RCC 7860 (cell line): Measurements from ENCODE around the gene GPR63.

Source experiments
- DNase-seq: peaks from one replicate; pipeline ENCODE4 v3.0.0-alpha.2; 2015; ENCODE audit warnings: low spot score
- FAIRE-seq: peaks from 2 replicates; lab custom pipeline; 2012; peaks lifted over from hg19 to GRCh38; lab: Jason Lieb, UNC

The GPR63 gene

DNA sequence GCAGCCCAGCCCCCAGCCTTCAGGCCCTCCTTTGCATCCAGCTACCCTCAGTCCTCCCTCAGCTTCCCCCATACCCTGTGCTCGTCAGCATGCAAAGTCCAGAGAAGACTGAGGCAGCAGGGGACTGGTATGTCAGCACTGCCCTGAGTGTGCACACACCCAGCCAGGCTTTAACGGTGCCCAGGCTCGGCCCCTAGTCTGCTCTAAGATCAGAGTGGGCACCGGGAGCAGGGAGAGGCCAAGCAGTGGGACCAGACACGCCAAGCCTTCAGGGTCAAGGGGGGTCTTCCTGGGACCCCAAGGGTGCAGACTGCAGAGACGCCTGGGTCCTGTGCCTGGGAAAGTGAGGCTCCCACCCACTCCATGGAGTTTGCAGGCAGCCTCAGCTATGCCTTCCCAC is 74.7 kb downstream of the GPR63 start:
- no peak for DNase-seq
- FAIRE-seq, result no peak

DNA sequence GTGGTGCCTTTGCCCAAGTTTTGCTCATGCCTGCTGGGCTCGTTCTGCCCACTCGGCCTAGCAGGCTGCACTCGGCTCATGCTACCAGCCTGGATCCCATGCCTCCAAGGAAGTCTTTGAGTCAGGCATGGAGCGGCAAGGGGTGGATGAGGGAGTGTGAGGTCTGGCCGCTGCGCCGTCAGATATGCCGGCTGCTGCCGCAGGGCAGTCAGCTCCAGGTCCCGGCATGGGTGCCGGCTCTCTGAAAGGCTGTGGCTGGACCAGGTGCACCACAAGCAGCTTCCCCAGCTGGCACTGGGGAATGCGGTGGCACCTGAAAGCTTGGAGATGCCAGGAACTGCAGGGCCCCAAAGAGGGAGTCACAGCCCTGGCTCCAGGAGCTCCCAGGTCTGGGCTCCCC is 75.5 kb downstream of the GPR63 start:
- FAIRE-seq (no peak), DNase-seq (no peak)

DNA sequence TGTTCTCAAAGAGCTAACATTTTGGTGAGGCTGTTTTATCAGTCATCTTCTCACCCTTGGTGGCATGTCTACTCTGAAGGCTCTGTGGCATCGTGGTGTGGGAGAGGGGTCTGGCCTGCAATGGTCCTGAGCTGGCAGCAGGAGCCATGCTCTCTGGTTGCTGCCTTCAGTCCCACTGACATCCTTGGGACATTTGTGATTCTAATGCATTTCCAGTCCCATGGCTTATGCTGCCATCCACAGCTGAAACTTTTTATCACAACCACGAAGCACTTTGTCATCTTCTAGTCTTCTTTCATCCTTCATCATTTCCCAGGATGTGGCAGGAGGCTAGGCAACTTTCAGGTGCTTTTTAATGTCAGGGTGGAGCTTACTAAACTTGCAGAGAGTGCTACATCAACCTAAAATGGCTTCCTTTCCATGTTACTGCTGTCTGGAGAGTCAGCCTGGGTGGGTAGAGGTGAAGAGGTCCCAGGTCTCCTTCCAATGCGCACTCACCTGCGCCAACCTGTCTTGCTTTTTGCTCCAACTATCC is 77.1 kb downstream of the GPR63 start:
- DNase-seq (no peak), FAIRE-seq (no peak)

- FAIRE-seq (no peak), DNase-seq (no peak)
These were observed 82.2 kb downstream of the GPR63 start for GRCh38 chr6:96755096-96755495.

- DNase-seq, result no peak
- no peak for FAIRE-seq
These were observed 87.4 kb downstream of the GPR63 start for GRCh38 chr6:96749891-96750290.
